Nephron progenitor cell (in vitro differentiated cells): ENCODE measurements around the gene MAP3K1.

Experiments used
- DNase-seq: peaks from one replicate; pipeline ENCODE4 v3.0.0; 2021
- H3K27ac Mint-ChIP-seq: 2 replicates; pipeline ENCODE4 v1.8.0; 2021; ENCODE audit warnings: mild to moderate bottlenecking, moderate library complexity, mixed read lengths
- H3K27me3 Mint-ChIP-seq: 2 replicates; pipeline ENCODE4 v1.8.0; 2021; ENCODE audit warnings: mild to moderate bottlenecking, low read depth, mixed read lengths; ENCODE audit not compliant: poor library complexity
- H3K36me3 Mint-ChIP-seq: 2 replicates; pipeline ENCODE4 v1.8.0; 2021; ENCODE audit warnings: low read depth, mixed read lengths
- H3K4me1 Mint-ChIP-seq: 2 replicates; pipeline ENCODE4 v1.8.0; 2021; ENCODE audit warnings: mixed read lengths
- H3K4me3 Mint-ChIP-seq: 2 replicates; pipeline ENCODE4 v1.8.0; 2021; ENCODE audit warnings: mild to moderate bottlenecking, moderate library complexity, mixed read lengths
- H3K9me3 Mint-ChIP-seq: 2 replicates; pipeline ENCODE4 v1.8.0; 2021; ENCODE audit warnings: mild to moderate bottlenecking, moderate library complexity, mixed read lengths
- TF ChIP-seq, protein P1 (sequence below): fragments of 200-600 bp; sonication (generic); IDR thresholded peaks from 2 replicates; pipeline ENCODE4 v1.5.0; 2021; ENCODE audit warnings: antibody characterized with exemption

The MAP3K1 gene

DNA sequence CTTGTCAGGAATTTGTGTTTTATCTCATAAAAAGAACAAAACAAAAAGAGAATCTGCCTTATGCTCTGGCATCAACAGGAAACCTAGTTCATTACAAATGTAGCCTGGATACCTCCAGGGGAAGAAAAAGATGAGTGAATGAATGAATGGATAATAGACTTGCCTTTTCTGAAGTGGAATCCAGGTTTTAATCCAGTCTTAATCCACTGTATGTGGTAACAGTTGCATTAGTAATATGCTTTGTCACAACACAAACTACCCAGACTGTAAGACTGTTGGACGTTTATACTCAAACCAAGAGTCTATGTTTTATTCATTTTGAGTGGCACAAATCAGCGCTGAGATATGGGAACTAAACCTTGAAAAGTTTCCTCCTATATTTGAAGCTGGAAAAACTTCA is 32.1 kb upstream of the MAP3K1 start:
- DNase-seq, result no peak
- no peaks in the 10 kb centered on the region for H3K4me1 Mint-ChIP-seq
- H3K9me3 Mint-ChIP-seq, result peaks cover 41% of the 10 kb centered on the region
- H3K36me3 Mint-ChIP-seq, result peaks cover 7% of the 10 kb centered on the region
- H3K4me3 Mint-ChIP-seq, result no peak overlapping the region
- H3K27ac Mint-ChIP-seq, result no peak overlapping the region
- H3K27me3 Mint-ChIP-seq, result no peaks in the 10 kb centered on the region
- TF ChIP-seq, protein P1, sequence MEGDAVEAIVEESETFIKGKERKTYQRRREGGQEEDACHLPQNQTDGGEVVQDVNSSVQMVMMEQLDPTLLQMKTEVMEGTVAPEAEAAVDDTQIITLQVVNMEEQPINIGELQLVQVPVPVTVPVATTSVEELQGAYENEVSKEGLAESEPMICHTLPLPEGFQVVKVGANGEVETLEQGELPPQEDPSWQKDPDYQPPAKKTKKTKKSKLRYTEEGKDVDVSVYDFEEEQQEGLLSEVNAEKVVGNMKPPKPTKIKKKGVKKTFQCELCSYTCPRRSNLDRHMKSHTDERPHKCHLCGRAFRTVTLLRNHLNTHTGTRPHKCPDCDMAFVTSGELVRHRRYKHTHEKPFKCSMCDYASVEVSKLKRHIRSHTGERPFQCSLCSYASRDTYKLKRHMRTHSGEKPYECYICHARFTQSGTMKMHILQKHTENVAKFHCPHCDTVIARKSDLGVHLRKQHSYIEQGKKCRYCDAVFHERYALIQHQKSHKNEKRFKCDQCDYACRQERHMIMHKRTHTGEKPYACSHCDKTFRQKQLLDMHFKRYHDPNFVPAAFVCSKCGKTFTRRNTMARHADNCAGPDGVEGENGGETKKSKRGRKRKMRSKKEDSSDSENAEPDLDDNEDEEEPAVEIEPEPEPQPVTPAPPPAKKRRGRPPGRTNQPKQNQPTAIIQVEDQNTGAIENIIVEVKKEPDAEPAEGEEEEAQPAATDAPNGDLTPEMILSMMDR, result no peak

DNA sequence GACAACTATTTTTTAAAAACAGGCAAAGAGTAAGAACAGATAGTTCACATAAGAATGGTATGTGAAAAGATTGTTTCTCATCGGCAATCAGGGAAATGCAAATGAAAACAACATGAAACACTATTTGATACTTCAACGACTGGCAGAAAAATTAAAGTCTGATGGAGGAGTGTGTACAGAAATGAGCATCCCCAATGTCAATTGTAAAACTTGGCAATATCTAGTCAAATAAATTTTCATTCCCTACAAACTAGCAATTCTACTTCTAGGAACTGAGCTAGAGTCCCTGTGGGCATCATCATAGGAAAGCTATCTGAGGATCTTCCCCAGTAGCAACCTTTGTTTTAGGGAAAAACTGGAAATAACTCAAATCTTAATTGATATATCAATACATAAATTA is 29.0 kb upstream of the MAP3K1 start:
- no peaks in the 10 kb centered on the region for H3K4me1 Mint-ChIP-seq
- DNase-seq, result no peak
- H3K4me3 Mint-ChIP-seq, result no peak overlapping the region
- H3K27ac Mint-ChIP-seq, result no peak overlapping the region
- peaks cover 15% of the 10 kb centered on the region for H3K9me3 Mint-ChIP-seq
- TF ChIP-seq, protein P1, result no peak
- H3K36me3 Mint-ChIP-seq, result no peaks in the 10 kb centered on the region
- H3K27me3 Mint-ChIP-seq, result no peaks in the 10 kb centered on the region

DNA sequence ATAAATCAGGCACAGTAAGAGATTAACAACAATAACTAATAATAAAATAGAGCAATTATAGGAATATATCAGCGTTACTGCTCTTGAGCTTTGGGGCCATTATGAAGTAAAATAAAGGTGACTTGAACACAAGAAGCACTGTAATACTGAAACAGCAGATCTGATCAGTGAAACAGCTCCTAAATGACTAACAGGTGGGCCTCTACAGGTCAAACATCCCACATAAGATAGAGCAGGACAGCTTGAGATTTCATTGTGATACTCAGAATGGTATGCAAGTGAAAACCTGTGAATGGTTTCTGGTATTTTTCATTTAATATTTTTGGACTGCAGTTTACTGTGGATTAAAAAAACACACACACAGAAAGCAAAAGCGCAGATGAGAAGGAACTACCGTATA is 24.0 kb upstream of the MAP3K1 start:
- H3K4me1 Mint-ChIP-seq, result no peaks in the 10 kb centered on the region
- H3K4me3 Mint-ChIP-seq, result no peak overlapping the region
- H3K9me3 Mint-ChIP-seq, result no peaks in the 10 kb centered on the region
- TF ChIP-seq, protein P1, result no peak
- H3K27me3 Mint-ChIP-seq, result peaks cover 5% of the 10 kb centered on the region
- H3K27ac Mint-ChIP-seq, result no peak overlapping the region
- H3K36me3 Mint-ChIP-seq, result no peaks in the 10 kb centered on the region
- no peak for DNase-seq

DNA sequence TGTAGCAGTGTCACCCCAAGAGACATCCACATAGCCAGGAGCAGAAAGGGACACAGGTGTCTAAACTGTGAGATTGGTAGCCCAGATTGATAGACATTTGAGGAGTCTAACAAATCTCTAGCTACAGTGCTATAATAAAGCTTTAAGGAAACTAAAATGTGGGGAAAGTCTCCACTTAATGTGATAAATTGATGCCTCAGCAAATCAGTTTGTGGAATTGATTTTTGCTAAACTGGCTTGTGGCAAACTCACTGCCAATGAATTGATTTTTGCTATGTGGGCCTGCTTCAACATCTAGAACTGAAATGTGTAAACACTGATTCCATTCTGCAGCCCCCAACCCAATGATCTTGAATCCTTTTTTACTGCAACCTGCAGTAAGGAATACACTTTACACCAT is 16.8 kb upstream of the MAP3K1 start:
- H3K27ac Mint-ChIP-seq, result no peak overlapping the region
- H3K36me3 Mint-ChIP-seq, result no peaks in the 10 kb centered on the region
- no peaks in the 10 kb centered on the region for H3K9me3 Mint-ChIP-seq
- DNase-seq, result no peak
- H3K4me1 Mint-ChIP-seq, result no peaks in the 10 kb centered on the region
- peaks cover 6% of the 10 kb centered on the region for H3K27me3 Mint-ChIP-seq
- H3K4me3 Mint-ChIP-seq, result no peak overlapping the region
- TF ChIP-seq, protein P1, result no peak

DNA sequence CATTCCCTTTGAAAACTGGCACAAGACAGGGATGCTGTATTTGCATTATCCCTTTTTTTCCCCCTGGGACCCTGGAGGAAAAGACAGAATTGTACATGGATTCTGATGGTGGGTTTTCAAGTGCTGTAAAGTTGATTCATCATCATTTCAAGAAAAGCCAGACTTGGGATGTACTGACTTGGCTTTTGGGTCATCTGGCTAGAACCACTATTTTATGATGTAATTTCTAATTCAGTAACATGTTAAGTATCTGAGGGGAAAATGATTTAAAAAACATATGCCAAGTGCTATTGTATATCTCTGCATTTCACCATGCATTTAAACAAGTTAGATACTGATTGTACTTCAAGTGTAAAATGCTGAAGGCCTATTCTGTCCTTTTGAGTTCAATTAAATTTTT is 15.2 kb upstream of the MAP3K1 start:
- Mint-ChIP-seq H3K4me3 (no peak overlapping the region), H3K27me3 (peaks cover 6% of the 10 kb centered on the region), H3K27ac (no peak overlapping the region), H3K36me3 (no peaks in the 10 kb centered on the region), H3K4me1 (no peaks in the 10 kb centered on the region), H3K9me3 (no peaks in the 10 kb centered on the region)
- TF ChIP-seq, protein P1, result no peak
- no peak for DNase-seq

DNA sequence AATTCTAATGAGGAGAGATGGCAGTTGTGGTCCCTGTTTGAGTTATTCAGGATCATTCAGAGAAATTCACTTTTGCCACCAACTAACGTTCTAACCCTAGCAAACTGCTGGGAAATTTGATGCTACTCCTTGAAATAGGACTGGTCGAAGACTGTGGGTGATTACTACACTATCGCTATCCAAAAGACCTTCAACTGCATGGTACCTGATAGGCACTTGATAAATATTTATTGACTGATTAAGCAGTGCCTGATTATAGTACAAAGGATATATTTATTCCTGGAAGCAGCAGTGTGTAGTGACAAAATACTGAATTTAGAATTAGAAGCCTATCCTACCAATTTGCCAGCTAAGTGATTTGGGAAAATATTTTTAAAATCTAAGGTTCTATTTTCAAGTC is 14.1 kb upstream of the MAP3K1 start:
- H3K9me3 Mint-ChIP-seq, result no peaks in the 10 kb centered on the region
- no peak for DNase-seq
- no peaks in the 10 kb centered on the region for H3K36me3 Mint-ChIP-seq
- no peaks in the 10 kb centered on the region for H3K4me1 Mint-ChIP-seq
- H3K4me3 Mint-ChIP-seq, result no peak overlapping the region
- no peak overlapping the region for H3K27ac Mint-ChIP-seq
- TF ChIP-seq, protein P1, result no peak
- peaks cover 12% of the 10 kb centered on the region for H3K27me3 Mint-ChIP-seq
